Hematopoietic multipotent progenitor cell treated with erythropoietin and hydrocortisone succinate and interleukin-3 and kit ligand, for 15 days (in vitro differentiated cells): ENCODE data around the gene FATE1.

ENCODE experiments used
- DNase-seq: peaks from one replicate; pipeline ENCODE4 v3.0.0-alpha.2; 2015; ENCODE audit warnings: low spot score

FATE1 gene

DNA sequence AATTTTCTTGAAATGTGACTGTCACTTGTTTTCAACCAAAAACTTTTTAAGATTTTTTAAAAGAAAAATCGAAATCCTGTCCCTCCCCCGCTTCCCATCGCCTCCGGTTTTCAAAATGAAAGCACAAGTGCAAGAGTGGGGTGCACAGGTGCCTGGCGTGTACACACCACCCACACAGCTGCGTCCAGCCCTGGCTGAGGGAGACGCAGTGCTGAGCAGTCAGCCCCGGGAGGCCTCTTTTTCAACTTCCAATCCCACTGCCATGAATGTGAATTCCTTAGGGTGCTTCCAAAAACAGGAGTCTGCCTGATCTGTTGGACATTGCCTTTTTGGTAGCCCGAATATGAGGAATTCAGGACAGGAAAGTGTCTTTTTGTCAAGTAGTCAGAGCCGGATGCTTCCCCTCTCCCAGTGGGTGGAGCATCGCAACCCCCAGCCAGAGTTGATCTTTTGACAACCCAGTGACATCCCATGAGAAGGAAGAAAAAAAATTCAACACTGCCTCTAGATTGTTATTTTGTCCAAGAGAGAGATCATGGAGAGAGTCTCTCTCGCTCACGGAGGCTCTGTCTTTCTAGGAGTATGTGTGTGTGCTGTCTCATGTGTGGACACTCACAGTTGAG lies 11.7 kb upstream of the FATE1 start:
- no peak for DNase-seq

DNA sequence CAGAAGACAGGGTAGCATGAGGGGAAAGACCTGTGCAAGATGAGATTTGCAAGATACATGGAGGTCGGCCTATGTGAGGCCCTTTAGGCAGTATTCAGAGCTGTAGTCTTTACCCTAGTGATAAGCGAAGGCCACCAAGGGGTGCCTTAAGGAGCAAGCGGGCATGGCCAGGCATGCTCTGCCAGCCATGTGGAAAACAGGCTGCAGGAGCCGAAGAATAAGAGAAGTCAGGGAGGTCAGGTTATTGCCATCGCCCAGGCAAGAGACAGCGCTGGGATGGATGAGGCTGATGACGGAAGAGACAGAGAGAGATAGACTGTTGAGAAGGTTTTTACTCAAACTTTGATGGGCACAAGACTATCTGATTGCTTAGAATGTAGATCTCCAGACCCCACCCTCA lies 7.0 kb upstream of the FATE1 start:
- DNase-seq = no peak

DNA sequence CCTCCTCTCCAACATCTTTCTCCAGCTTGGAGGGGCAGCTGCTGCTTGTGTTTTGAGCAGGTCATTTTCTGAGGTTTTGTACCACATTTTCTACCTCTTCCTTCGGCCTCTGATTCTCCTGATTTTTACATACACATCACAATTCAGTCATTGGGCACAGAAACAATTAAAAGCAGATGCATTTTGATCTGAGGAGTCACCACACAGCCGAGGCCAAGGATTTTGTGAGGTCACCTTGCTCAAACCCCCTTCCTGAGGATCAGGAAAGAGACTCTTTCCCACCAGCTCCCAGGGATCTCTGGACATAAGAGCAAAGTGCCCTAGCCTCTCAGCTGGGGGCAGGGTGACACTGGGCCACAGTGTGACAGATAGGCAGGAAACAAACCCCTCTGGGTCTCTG lies 5.4 kb upstream of the FATE1 start:
- no peak for DNase-seq

DNA sequence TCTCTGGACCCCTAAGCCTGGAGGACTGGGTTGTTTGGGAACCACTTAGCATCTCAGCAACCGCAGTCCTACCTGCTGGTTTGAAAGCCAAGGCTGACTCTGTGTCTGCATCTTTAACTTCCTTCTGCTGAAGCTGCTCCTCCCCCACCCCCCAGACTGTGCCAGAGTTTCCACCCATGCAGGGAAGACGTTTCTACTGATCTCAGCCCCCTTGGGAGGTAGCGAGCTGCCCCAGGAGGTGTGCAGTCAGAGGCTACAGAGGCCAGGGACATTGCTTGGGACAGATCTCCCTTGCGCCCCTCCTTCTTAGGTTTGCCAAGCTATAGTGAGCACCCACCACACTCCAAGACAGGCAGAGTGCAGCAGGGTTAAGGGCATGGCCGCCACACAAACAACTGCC lies 4.7 kb upstream of the FATE1 start:
- DNase-seq = no peak

DNA sequence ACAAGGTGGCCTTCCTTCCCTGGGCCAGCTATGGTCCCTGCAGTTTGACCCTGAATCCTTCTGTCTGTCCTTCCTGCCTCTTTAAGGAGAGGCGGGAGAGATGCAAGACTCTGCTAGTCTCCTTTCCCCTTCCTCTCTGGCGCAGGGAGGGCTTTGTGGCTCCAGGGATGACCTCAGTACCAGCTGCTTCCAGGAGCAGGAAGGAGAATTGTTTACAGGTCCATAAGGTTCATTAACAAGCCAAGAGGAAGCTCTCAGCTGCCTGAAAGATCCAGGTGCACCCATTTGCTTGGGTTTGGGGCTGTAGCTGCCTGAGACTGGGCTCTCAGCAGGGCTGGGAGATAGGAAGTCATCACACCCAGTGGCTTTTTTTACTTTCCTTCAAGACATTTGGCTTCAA lies 4.0 kb upstream of the FATE1 start:
- DNase-seq = no peak

DNA sequence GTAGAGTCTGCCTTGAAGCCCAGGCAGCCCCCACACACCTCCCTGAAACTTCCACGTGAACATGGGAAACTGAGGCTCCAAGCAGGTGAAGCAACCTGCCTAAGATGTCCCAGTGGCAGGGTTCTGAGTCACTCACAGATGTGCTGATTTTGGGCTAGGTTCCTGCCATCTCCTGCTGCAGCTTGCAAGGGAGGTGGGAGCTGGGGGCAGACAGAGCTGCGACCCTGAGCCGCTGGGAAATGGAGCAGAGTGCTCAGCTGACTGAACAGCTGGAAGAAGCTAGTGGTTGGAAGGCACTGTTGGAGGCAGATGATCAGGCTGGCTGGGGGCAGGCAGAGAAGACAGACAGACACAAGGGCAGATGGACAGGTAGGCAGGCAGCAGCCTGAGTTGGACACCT lies 3.6 kb upstream of the FATE1 start:
- no peak for DNase-seq

DNA sequence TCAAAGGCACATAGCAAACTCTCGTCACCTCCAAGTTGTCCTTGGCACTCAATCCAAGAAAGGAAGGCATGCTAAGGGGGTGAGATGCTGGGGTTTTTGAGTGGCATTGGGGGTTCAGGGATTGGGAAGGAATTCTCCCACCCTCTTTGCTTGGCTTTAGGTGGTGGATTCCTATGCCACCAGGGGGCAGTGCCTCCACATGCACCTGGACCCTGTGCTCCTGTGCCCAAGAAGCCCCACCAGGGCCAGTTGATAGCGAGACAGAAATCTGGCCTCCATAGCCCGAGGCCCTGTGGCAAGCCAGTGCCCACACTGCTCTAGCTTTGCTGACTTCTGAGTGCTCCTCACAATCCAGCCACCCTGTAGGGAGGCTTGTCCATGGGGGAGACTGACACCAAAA lies 2.0 kb upstream of the FATE1 start:
- no peak for DNase-seq

DNA sequence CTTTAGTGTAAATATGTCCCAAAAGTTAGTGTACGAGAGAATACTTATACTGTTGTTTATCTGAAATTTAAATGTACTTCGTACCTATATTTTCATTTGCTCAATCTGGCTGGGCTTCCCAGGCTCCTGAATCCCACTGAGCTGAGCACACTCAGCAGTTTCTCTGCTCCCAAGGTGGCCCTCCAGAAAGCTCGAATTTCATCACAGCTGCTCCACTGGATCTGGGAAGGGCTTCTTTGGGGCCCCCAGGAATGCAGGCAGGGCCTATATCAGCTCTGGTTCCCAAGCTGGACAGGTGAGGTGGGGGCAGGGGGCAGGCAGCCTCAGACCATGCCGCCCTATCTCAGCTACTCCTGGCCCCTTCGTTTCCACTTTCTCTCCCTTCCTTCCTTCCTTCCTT lies 1.5 kb upstream of the FATE1 start:
- no peak for DNase-seq

DNA sequence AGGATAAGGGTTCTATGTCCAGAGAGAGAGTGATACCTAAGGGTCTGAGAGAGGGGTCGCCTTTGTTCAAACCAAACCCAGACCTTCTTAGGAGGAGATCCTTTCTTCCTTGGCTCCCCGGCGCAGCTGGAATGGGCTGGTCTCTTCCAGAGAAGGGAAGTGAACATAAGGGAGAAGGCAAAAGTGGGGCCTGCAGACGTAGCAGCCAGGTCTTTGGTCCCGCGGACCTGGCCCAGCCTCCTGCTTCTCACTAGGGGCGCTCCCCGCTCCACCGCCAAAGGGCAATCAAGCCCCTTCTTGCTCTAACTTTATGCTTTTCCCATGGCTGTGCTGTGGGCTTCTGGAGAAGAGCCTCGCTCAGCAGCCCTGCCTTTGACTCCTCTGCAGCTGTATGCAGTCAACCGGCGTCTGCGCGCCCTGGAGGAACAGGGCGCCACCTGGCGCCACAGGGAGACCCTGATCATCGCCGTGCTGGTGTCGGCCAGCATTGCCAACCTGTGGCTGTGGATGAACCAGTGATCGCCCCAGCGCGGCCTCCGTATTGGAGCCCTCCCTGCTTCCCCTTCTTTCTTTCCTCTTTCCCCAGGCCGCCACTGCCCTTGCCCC lies 6.5 kb downstream of the FATE1 start:
- DNase-seq = no peak

DNA sequence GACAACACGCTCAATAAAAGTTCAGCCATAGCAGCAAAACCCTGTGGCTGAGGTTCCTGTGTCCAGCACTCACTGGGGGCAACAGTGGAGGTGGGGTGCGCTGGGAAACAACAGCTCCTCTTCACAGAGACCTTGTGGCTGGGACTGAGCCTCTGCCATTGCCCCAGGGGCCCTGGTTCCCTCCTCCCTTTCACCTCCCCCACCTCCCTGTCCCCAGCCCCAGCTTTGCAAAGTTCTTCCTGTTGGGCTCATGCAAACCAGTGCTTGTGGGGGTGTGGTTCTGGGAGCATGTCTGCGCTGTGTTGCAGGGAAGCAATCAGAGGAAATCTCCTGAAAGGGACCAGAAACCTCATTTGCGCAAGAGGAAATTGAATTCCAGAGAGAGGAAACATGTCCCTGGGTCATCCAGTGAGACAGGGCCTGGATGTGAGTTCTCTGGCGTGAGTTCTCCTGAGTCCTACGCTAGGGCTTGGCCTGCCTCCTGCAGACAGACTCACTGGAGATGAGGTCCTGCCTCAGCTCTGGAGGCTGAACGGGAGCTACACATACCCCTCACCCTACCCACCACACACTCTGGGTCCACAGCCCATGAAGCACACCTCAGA lies 7.4 kb downstream of the FATE1 start:
- DNase-seq = no peak

DNA sequence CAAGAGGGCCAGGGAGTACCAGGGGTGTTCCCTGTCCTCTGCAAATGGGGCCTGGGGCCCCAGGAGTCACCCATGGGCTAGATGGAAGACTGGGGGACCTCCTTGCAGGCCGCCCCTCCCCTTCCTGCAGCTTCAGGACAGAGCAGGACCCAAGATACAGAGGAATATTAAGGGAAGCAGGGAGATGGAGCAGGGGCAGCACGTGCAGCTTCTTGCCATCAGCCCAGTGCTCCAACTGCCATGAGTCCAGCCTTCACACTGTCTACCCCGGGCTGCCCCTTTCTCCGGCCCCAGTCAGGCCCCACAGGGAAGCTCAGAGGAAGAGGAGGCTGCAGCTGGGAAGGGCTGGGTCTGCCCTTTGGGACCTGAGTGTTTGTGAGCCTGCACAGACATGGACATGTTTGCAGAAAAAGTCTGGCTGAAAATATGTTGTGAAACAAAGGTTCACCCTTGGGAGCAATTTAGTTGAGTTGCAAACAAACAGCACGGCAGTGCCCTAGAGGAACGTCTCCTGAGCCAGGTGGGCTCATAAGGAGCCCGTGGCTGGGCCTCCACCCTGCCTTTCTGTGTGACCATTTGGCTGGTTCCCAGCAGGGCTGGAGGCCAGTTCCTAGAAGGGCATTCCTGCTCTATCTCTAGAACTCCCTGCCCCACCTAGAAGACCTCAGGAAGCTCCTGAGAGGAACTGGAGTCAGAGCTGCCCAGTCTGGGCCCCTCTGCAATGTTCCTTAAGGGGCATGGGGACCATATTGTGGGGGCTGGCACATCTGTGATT lies 8.9 kb downstream of the FATE1 start:
- no peak for DNase-seq

DNA sequence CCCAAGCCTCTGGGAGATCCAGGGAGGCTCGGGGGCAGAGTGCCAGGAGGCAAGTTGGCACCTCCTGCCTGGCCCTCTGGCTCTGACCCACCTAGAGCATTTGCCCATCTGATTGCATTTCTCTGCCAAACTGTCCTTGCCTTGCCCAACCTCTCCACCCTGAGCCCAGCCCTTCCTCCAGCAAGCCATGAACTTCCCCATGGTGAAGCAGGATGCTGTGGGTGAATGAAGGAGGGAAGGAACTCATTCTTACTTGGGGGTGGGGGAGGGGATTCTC lies 9.4 kb downstream of the FATE1 start:
- no peak for DNase-seq

DNA sequence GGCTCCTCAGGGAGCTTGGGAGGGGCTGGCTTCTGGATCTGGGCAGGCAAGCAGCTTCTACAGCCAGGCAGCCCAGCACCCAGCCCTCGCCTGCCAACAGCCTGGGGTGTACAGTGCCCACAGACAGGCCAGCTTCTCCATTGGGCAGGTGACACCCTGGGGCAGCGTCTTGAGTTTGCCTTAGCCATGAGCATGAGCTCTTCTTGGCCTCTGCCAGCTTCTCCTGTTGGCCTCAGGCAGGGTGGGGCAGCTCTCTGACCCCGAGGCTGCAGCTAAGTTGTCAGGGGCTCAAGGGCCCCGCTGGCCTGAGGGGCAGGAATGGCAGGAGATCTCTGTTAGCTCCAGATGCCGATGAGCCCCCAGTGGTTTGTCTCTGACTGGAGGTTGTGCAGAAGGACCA lies 10.9 kb downstream of the FATE1 start:
- DNase-seq = no peak

DNA sequence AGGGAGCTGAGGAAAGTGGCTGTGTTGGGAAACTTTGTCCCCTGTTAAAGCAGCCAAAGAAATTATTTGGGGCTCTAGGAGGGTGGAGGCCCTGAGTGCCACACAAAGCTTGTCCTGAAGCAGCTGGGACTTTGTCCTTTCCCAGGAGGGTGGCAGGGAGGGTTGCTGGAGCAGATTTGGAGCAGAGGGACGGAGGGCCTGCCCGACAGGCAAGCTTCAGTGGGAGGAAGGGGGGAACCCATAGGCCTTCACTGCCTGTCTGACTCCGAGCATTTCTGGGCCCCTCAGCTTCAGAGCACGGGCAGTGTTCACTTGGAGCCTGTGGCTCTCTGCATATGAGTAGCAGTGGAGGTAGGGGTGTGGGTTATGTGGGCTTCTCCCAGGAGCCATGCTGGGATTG lies 11.5 kb downstream of the FATE1 start:
- no peak for DNase-seq

DNA sequence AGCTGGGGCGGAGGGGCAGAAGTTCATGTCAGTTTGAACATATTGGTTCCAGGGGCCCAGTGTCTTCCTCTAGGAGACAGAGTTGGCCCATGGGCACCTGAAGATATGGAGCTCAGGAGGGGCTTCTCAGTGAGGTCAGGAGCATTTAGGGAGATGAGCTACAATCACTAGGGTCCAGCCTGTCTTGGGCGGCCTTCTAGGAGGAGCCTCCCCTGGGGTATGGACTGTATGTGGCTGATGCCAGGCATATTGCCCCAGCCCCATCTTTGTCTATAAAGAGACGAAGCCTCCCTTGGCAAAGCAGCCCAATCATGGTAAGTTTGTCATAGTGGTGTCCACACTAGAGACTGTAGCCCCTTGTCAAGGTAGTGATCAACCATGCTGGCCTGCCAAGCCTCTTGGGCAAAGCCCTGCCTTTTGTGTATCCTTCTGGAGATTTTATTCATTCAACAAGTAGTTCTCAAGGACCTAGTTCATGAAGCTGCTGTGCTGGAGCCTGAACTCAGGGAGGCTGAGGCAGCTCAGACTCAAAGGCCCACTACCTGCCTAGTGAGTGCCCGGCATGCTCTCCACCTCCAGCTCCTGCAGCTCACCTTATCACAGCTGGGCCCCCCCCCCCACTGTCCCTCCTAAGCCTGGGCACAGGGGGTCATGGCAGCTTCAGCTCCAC lies 13.4 kb downstream of the FATE1 start:
- DNase-seq = no peak

DNA sequence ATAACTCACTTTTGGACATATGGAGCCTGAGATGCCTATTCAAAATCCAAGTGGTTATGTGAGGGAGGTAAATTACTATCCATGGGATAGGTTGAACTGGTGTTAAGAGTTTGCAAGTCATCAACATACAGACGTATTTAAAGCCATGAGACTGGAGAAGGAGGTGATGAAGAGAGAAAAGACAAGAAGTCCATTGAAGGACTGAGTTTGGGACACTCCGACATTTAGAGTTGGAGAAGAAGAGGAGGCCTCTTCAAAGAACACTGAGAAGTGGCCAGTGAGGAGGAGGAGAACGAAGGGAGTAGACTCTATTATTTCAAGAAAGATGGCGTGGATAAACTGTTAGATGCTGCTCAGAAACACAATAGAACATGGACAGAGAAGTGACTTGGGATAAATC lies 18.6 kb downstream of the FATE1 start, which contains the start of gene CNGA2:
CNGA2 (plus strand) TSS at position 301 of the 400 bp plus-strand sequence. CDS start 3,738 bp downstream, outside the sequence.
- DNase-seq = no peak

DNA sequence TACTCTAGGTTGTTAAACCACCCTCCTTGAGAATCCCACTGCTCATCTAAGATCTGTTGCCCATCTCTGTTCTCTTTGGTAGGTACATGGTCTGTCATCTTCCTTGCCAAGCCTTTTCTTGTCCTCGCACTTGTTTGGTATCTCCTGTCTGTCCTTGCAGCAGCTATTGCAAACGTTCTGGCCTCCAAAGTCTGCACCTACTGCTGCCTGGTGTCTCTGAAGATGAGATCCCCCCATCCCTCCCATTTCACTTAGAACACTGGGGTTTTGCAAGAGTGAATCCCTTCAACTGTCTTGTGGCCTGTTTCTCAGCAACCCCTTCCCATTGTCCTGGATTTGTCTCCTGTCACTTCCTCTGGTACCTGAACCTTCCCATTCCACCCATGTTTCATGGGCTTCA lies 19.4 kb downstream of the FATE1 start:
- no peak for DNase-seq

DNA sequence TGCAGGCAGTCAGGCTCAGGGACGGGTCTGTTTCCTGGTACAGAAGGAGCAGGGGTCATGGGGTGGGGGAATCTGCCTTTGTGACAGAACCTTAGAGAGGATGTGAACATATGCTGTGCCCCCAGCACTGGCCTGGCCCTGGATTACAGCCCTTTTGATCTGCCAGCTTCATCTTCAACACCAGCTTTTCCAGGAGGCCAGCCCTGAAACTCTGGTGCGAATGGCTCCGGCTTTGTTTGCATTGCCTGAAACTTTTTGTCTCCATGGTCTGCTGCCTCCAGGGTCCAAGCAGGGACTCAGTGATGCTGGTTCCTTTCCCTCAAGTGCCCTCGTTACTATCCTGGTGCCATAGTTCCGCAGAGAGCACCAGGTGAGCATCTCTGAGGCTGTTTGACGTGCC lies 20.9 kb downstream of the FATE1 start:
- DNase-seq = no peak

DNA sequence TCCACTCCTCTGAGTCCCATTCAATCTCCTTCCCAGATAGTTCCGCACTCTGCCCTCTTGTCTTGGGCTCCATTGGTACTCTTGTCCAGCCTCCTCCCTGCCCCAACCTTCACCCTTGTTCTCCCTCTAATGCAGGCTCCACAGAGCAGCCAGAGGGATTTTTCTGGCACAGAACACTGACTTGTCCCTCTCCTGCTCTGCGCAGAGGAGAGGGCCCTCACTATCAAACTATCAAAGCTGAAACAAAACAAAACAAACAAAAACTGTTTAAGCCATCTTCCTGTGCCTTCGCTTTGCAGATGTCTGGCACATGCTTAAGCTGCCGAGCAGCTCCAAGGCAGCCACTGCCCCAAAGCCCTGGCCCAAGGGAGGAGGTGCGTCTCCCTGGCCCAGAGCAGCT lies 21.7 kb downstream of the FATE1 start:
- no peak for DNase-seq

DNA sequence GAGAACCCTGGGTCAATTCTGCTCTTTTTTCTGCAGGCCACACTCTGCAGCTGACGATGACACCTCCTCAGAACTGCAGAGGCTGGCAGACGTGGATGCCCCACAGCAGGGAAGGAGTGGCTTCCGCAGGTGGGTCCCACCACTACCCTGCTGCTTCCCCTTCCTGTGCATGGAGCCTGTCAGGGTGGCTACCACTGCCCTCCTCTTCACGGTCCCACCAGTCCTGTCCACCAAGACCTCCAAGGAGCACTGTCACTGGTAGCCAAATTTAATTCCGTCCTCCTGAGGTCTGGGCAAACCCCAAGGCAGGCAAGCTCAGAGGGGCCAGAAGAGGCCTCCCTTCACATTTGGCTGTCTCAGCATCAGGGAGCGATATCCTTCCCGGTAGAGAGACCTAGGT lies 22.9 kb downstream of the FATE1 start:
- DNase-seq = no peak

DNA sequence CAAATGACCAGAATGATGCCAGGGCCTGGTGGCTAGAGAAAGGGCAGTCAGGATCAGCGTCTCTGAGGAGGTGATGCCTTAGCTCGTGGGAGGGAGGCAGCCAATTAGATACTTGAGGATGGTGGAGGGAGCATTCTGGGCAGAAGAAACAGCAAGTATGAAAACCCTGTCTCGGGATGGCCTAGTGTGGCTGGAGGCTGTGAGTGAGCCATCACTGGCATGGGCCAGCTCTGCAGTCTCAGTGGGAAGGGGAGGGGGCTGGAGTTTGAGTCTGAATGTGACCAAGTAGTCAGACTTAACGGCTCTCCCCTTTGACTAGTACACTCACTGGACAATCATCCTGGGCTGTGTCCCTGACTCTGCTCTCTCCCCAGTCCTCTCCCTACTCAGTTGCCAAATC lies 25.8 kb downstream of the FATE1 start:
- no peak for DNase-seq

DNA sequence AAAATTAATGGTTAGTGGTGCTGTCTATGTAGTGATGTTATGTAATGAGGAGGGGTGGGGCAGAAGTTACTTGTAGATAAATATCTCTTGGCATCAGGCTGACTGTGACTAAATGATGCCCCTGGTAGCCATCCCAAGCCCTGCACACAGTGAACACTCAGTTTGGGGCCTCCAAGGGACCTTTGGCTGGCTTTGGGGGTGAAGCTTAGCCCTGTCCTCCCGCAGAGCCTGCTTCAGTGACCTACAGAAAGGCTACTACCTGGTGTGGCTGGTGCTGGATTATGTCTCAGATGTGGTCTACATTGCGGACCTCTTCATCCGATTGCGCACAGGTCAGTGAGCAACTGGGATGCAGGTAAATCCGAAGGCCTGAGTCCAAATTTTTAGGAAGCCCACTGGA lies 26.5 kb downstream of the FATE1 start:
- no peak for DNase-seq
